Adipocyte (in vitro differentiated cells): ENCODE results near the gene NUP107.
A peak's percentile ranks its signal among the peaks of the same experiment; 100 is the strongest.
"Not testable (repeated sequence)": the region's sequence is repeated elsewhere in the genome, so short reads cannot be mapped to it uniquely, and the experiment has no call there.

ENCODE experiments used
- DNase-seq: peaks from one replicate; pipeline ENCODE4 v3.0.0-alpha.2; 2015; ENCODE audit warnings: low read depth
- H3K27me3 ChIP-seq: replicated peaks from 2 replicates; pipeline ENCODE4 v1.7.0; 2013; ENCODE audit warnings: mild to moderate bottlenecking, low read length, moderate library complexity; ENCODE audit not compliant: control insufficient read depth, insufficient read depth
- H3K36me3 ChIP-seq: 2 replicates; pipeline ENCODE4 v1.7.0; 2013; ENCODE audit warnings: low read length, mild to moderate bottlenecking, moderate library complexity; ENCODE audit not compliant: control insufficient read depth, insufficient read depth, severe bottlenecking
- H3K4me1 ChIP-seq: 2 replicates; pipeline ENCODE4 v1.7.0; 2013; ENCODE audit warnings: mild to moderate bottlenecking, low read length, moderate library complexity; ENCODE audit not compliant: control insufficient read depth, insufficient read depth
- H3K4me3 ChIP-seq: 2 replicates; pipeline ENCODE4 v1.7.0; 2013; ENCODE audit warnings: mild to moderate bottlenecking, low read length, moderate library complexity
- H3K9ac ChIP-seq: 2 replicates; pipeline ENCODE4 v1.7.0; 2013; ENCODE audit warnings: mild to moderate bottlenecking, low read length, moderate library complexity
- H3K9me3 ChIP-seq: 2 replicates; pipeline ENCODE4 v1.7.0; 2013; ENCODE audit warnings: mild to moderate bottlenecking, low read length, moderate library complexity; ENCODE audit not compliant: control insufficient read depth

The NUP107 gene

GRCh38 chr12:68686595-68687521 lies at the start of gene NUP107:
NUP107 (plus strand) TSS chr12:68686978; CDS start chr12:68687066, 88 bp downstream.
- no peaks in the 10 kb centered on the region for H3K9me3 ChIP-seq
- H3K4me1 ChIP-seq = peaks cover 23% of the 10 kb centered on the region
- no peaks in the 10 kb centered on the region for H3K27me3 ChIP-seq
- DNase-seq = peak; percentile 100
- peak within 1 kb of the TSS; percentile 88 for H3K9ac ChIP-seq
- H3K36me3 ChIP-seq = peaks cover 15% of the 10 kb centered on the region
- peak within 1 kb of the TSS; percentile 90 for H3K4me3 ChIP-seq

GRCh38 chr12:68637439-68637838 lies 49.3 kb upstream of the NUP107 start:
- H3K4me3 ChIP-seq, H3K9ac ChIP-seq, H3K27me3 ChIP-seq, H3K9me3 ChIP-seq, DNase-seq: not testable (repeated sequence)
- peaks cover 32% of the 10 kb centered on the region for H3K4me1 ChIP-seq
- H3K36me3 ChIP-seq = peaks cover 15% of the 10 kb centered on the region

DNA sequence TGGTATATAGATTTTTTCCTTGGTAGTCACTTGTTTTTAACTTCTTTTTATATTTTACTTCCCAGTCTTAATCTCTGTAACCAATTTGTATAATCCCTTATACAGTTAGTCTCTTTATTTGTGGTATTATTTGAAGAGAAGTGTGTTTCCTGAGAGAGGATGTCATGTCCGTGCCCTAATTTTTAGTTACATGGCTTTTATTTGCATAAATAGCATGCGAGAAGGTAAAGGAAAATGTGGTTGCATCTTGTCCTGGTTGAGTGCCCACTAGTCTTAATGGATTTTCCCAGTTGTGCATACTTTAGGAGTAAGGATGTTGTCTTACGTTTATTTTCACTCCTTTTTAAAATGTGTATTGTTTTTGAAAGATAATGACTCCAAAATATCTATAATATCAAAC lies 48.6 kb upstream of the NUP107 start:
- no peaks in the 10 kb centered on the region for H3K9me3 ChIP-seq
- peaks cover 18% of the 10 kb centered on the region for H3K36me3 ChIP-seq
- H3K9ac ChIP-seq = no peak overlapping the region
- no peaks in the 10 kb centered on the region for H3K27me3 ChIP-seq
- H3K4me3 ChIP-seq = no peak overlapping the region
- DNase-seq = no peak
- H3K4me1 ChIP-seq = peaks cover 32% of the 10 kb centered on the region

DNA sequence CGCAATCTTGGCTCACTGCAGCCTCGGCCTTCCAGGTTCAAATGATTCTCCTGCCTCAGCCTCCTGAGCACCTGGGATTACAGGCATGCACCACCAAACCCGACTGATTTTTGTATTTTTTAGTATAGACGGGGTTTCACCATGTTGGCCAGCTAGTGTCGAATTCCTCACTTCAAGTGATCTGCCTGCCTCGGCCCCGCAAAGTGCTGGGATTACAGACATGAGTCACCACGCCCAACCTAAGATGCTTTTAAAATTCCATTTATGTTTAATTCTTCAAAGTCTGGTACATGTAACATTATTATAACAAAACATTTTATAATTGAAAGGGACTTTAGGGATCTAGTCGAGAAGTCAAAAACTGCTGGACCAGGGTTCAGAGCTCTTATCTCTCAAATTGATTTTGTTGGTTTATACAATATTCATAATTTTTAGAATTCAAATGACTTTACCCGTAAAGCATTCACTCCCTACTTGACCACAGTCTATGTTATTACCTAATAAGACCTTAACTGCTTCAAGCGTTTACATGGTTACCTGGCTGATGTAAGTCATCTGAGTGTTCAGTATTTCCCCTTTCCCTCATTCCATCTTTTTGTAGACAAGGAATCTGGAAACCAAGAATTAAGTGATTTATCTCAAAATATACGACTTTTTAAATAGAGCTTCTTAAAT lies 47.9 kb upstream of the NUP107 start:
- Histone ChIP-seq H3K36me3 (peaks cover 21% of the 10 kb centered on the region), H3K9me3 (no peaks in the 10 kb centered on the region), H3K27me3 (no peaks in the 10 kb centered on the region), H3K4me1 (peaks cover 29% of the 10 kb centered on the region), H3K9ac (no peak overlapping the region), H3K4me3 (no peak overlapping the region)
- DNase-seq = no peak

DNA sequence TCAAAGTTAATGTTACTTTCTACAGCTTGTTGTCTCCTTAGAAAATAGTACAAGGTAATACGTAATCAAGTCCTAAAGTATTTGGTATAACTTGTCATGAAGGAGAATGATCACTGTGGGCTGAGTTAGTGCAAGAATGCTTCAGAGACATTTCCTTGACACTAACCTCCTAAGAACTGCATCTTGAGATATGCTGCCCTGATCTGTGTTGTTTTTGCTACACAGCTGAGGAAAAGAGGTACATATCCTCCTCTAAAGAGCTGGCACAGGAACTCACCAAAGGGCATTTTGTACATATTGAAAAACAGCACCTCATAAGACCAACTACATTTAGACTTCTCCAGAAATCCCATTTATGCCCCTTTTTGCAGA lies 47.4 kb upstream of the NUP107 start:
- DNase-seq = no peak
- Histone ChIP-seq H3K9ac (no peak overlapping the region), H3K27me3 (no peaks in the 10 kb centered on the region), H3K4me3 (no peak overlapping the region), H3K9me3 (no peaks in the 10 kb centered on the region), H3K4me1 (peaks cover 29% of the 10 kb centered on the region), H3K36me3 (peaks cover 21% of the 10 kb centered on the region)

GRCh38 chr12:68641138-68641537 lies 45.6 kb upstream of the NUP107 start:
- H3K36me3 ChIP-seq = peaks cover 34% of the 10 kb centered on the region
- H3K4me1 ChIP-seq = peaks cover 18% of the 10 kb centered on the region
- H3K27me3 ChIP-seq = no peaks in the 10 kb centered on the region
- no peak overlapping the region for H3K9ac ChIP-seq
- H3K9me3 ChIP-seq = no peaks in the 10 kb centered on the region
- DNase-seq = no peak
- H3K4me3 ChIP-seq = no peak overlapping the region

DNA sequence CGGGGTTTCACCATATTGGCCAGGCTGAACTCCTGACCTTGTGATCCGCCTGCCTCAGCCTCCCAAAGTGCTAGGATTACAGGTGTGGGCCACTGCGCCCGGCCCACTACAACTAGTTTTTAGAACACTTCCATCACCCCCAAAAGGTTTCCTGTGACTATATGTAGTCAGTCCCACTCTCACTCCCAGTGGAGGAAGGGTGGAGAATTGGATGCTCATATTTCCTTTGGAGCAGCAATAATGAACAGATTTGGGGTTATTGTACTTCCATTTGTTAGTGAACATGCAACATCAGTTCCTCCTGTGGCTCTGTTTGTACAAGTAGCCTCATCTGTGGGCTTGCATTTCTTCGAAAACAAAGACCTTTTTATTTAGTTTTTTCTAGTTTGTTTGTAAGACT lies 40.3 kb upstream of the NUP107 start:
- H3K9ac ChIP-seq = no peak overlapping the region
- no peak overlapping the region for H3K4me3 ChIP-seq
- no peaks in the 10 kb centered on the region for H3K9me3 ChIP-seq
- peaks cover 54% of the 10 kb centered on the region for H3K36me3 ChIP-seq
- H3K27me3 ChIP-seq = no peaks in the 10 kb centered on the region
- DNase-seq = no peak
- peaks cover 27% of the 10 kb centered on the region for H3K4me1 ChIP-seq

- Histone ChIP-seq H3K27me3 (no peaks in the 10 kb centered on the region), H3K4me1 (peaks cover 26% of the 10 kb centered on the region), H3K4me3 (no peak overlapping the region), H3K9me3 (no peaks in the 10 kb centered on the region), H3K9ac (no peak overlapping the region), H3K36me3 (peaks cover 59% of the 10 kb centered on the region)
- no peak for DNase-seq
Measured at GRCh38 chr12:68647507-68647906, 39.3 kb upstream of the NUP107 start.

DNA sequence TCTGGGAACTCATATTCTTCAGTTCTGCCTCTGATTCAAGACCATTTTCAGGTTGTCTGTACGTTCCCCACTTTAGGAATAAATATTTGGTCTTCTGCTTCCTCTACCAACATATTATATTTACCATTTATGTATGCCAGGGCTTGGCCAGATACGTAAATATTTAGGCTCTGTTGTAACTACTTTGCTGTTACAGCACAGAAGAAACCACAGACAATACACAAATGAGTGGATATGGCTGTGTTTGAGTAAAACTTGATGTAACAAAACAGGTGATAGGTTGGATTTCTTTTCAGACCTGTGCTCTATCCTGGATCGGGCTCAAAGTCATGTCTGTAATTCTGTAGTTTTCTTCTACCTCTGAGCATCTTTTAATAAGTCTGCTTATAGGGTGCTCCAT lies 38.6 kb upstream of the NUP107 start:
- no peak overlapping the region for H3K4me3 ChIP-seq
- no peak for DNase-seq
- H3K27me3 ChIP-seq = no peaks in the 10 kb centered on the region
- H3K9me3 ChIP-seq = no peaks in the 10 kb centered on the region
- no peak overlapping the region for H3K9ac ChIP-seq
- peaks cover 26% of the 10 kb centered on the region for H3K4me1 ChIP-seq
- H3K36me3 ChIP-seq = peaks cover 62% of the 10 kb centered on the region

- Histone ChIP-seq H3K36me3 (peaks cover 32% of the 10 kb centered on the region), H3K4me1 (peaks cover 23% of the 10 kb centered on the region), H3K27me3 (no peaks in the 10 kb centered on the region), H3K4me3 (no peak overlapping the region), H3K9ac (peak overlapping the region; percentile 42), H3K9me3 (no peaks in the 10 kb centered on the region)
- DNase-seq = no peak
Measured at GRCh38 chr12:68665016-68665569, 21.7 kb upstream of the NUP107 start.

GRCh38 chr12:68667291-68667690 lies 19.5 kb upstream of the NUP107 start:
- DNase-seq = no peak
- no peak overlapping the region for H3K9ac ChIP-seq
- peaks cover 16% of the 10 kb centered on the region for H3K36me3 ChIP-seq
- peaks cover 23% of the 10 kb centered on the region for H3K4me1 ChIP-seq
- no peaks in the 10 kb centered on the region for H3K9me3 ChIP-seq
- no peak overlapping the region for H3K4me3 ChIP-seq
- H3K27me3 ChIP-seq = no peaks in the 10 kb centered on the region
